NCI-H2081 treated with DMSO at 0.1 percent for 48 hours (cell line): ENCODE results near the gene C11orf21.

ENCODE experiments used
- DNase-seq: peaks from one replicate; lab custom pipeline; 2025; lab: John Stamatoyannopoulos, UW

Gene C11orf21

GRCh38 chr11:2259466-2259830 is 42.3 kb downstream of the C11orf21 start:
- no peak for DNase-seq

GRCh38 chr11:2258501-2259465 is 42.9 kb downstream of the C11orf21 start:
- DNase-seq, result no peak

- no peak for DNase-seq
Observed at GRCh38 chr11:2256951-2257700, 44.6 kb downstream of the C11orf21 start.

- no peak for DNase-seq
Observed at GRCh38 chr11:2256293-2256913, 45.3 kb downstream of the C11orf21 start.

GRCh38 chr11:2252018-2252417 is 49.7 kb downstream of the C11orf21 start:
- no peak for DNase-seq

GRCh38 chr11:2251138-2251537 is 50.6 kb downstream of the C11orf21 start:
- DNase-seq, result no peak

- no peak for DNase-seq
Observed at GRCh38 chr11:2250485-2250884, 51.2 kb downstream of the C11orf21 start.

GRCh38 chr11:2250041-2250440 is 51.7 kb downstream of the C11orf21 start:
- no peak for DNase-seq

- DNase-seq, result no peak
Observed at GRCh38 chr11:2249189-2249916, 52.4 kb downstream of the C11orf21 start.

GRCh38 chr11:2248762-2249161 is 53.0 kb downstream of the C11orf21 start:
- DNase-seq, result no peak

GRCh38 chr11:2248242-2248641 is 53.5 kb downstream of the C11orf21 start:
- DNase-seq, result no peak

GRCh38 chr11:2247496-2247895 is 54.2 kb downstream of the C11orf21 start:
- DNase-seq, result no peak
